CD14-positive monocyte (primary cell): Measurements from ENCODE around the gene NFAM1. TPM values are rescaled to one million over a fixed set of nuclear protein-coding genes. Genes with fewer than 3 reads are reported as not detected.

Experiments used
- DNase-seq, 3 donors: peaks; one replicate each; pipeline ENCODE4 v3.0.0-alpha.2; 2011 to 2022
- H2AFZ ChIP-seq: 2 replicates; pipeline ENCODE4 v1.6.0; 2012; ENCODE audit warnings: mild to moderate bottlenecking, low read depth, low read length, inconsistent platforms; ENCODE audit not compliant: insufficient read depth, poor library complexity, severe bottlenecking
- H3K27ac ChIP-seq, 2 donors: 1 replicate in 1 of 2; 2 replicates in 1 of 2; pipeline ENCODE4 v1.5.1; 2012 to 2013; ENCODE audit warnings: low read length in 2 of 2, control low read depth in 1 of 2, inconsistent platforms in 1 of 2, low read depth in 1 of 2, mild to moderate bottlenecking in 1 of 2
- H3K27me3 ChIP-seq, 2 donors: one replicate each; pipeline versions ENCODE4 v1.6.0 to v1.6.1; 2011 to 2013; ENCODE audit warnings: low read length in 2 of 2; ENCODE audit not compliant: control insufficient read depth in 2 of 2, insufficient read depth in 2 of 2
- H3K36me3 ChIP-seq, 2 donors: replicated peaks in 1 of 2; 1 replicate in 1 of 2; 2 replicates in 1 of 2; pipeline versions ENCODE4 v1.5.1 to v1.6.1; 2012 to 2013; ENCODE audit warnings: low read length in 2 of 2, control low read depth in 1 of 2, inconsistent platforms in 1 of 2, mild to moderate bottlenecking in 1 of 2; ENCODE audit not compliant: insufficient read depth in 2 of 2, control insufficient read depth in 1 of 2
- H3K4me1 ChIP-seq, 2 donors: 1 replicate in 1 of 2; 2 replicates in 1 of 2; pipeline versions ENCODE4 v1.5.1 to v1.6.1; 2012 to 2013; ENCODE audit warnings: low read length in 2 of 2, control low read depth in 1 of 2, inconsistent platforms in 1 of 2, mild to moderate bottlenecking in 1 of 2, moderate library complexity in 1 of 2; ENCODE audit not compliant: insufficient read depth in 2 of 2, control insufficient read depth in 1 of 2
- H3K4me2 ChIP-seq: replicated peaks from 2 replicates; pipeline ENCODE3; 2012; ENCODE audit warnings: low read length, moderate library complexity, mild to moderate bottlenecking; ENCODE audit not compliant: poor library complexity, severe bottlenecking; ENCODE audit errors: extremely low read depth
- H3K4me3 ChIP-seq, 3 experiments: fragments of 200-600 bp in 1 of 3; sonication (generic) in 1 of 3; replicated peaks in 1 of 3; 1 replicate in 2 of 3; 2 replicates in 1 of 3; pipeline ENCODE4 v1.5.1; 2011 to 2013; ENCODE audit warnings: low read length in 3 of 3, mild to moderate bottlenecking in 3 of 3, control low read depth in 2 of 3, low read depth in 2 of 3, inconsistent platforms in 1 of 3, moderate library complexity in 1 of 3
- H3K79me2 ChIP-seq: 2 replicates; pipeline ENCODE4 v1.6.0; 2012; ENCODE audit warnings: mild to moderate bottlenecking, control low read depth, inconsistent platforms, low read length, moderate library complexity; ENCODE audit not compliant: insufficient read depth
- H3K9ac ChIP-seq: 2 replicates; pipeline ENCODE4 v1.6.0; 2017; ENCODE audit warnings: low read length, mild to moderate bottlenecking; ENCODE audit not compliant: insufficient read depth, poor library complexity, severe bottlenecking
- H3K9me3 ChIP-seq, 2 donors: replicated peaks in 1 of 2; 1 replicate in 1 of 2; 2 replicates in 1 of 2; pipeline versions ENCODE4 v1.5.1 to v1.6.1; 2012 to 2013; ENCODE audit warnings: low read length in 2 of 2, control low read depth in 1 of 2; ENCODE audit not compliant: control insufficient read depth in 1 of 2, insufficient read depth in 1 of 2
- H4K20me1 ChIP-seq: 2 replicates; pipeline ENCODE4 v1.6.0; 2012; ENCODE audit warnings: mild to moderate bottlenecking, low read length, control low read depth, moderate library complexity; ENCODE audit not compliant: insufficient read depth
- H3K27ac Mint-ChIP-seq, 7 donors: one replicate each; pipeline ENCODE4 v1.8.0; 2020; ENCODE audit warnings: mild to moderate bottlenecking in 7 of 7, mixed read lengths in 7 of 7, moderate library complexity in 6 of 7, inconsistent platforms in 2 of 7
- H3K27me3 Mint-ChIP-seq, 3 donors: one replicate each; pipeline ENCODE4 v1.8.0; 2021 to 2022; ENCODE audit warnings: low read depth in 3 of 3, mild to moderate bottlenecking in 3 of 3, mixed read lengths in 3 of 3, moderate library complexity in 3 of 3, inconsistent platforms in 1 of 3
- H3K36me3 Mint-ChIP-seq, 2 donors: one replicate each; pipeline ENCODE4 v1.8.0; 2020; ENCODE audit warnings: mixed read lengths in 2 of 2, inconsistent platforms in 1 of 2, mild to moderate bottlenecking in 1 of 2
- H3K4me1 Mint-ChIP-seq: one replicate; pipeline ENCODE4 v1.8.0; 2020; ENCODE audit warnings: mild to moderate bottlenecking, mixed read lengths
- H3K4me3 Mint-ChIP-seq, 2 donors: one replicate each; pipeline ENCODE4 v1.8.0; 2020; ENCODE audit warnings: mild to moderate bottlenecking in 2 of 2, mixed read lengths in 2 of 2, moderate library complexity in 1 of 2
- H3K9me3 Mint-ChIP-seq, 7 donors: one replicate each; pipeline ENCODE4 v1.8.0; 2020 to 2022; ENCODE audit warnings: mixed read lengths in 7 of 7, mild to moderate bottlenecking in 6 of 7, moderate library complexity in 6 of 7, inconsistent platforms in 2 of 7
- CTCF ChIP-seq: fragments of 200-600 bp; IDR thresholded peaks from one replicate; pipeline ENCODE4 v1.8.0; 2022; ENCODE audit warnings: antibody characterized with exemption, mild to moderate bottlenecking
- WGBS: methylation state at CpG from one replicate; pipeline ENCODE4 v1.1.5; 2013; ENCODE audit warnings: missing lambda C conversion rate; ENCODE audit not compliant: insufficient coverage; 5-methylcytosine and 5-hydroxymethylcytosine counted together
- intact Hi-C, 2 donors: fragments of 100-400 bp; cut with micrococcal nuclease; formaldehyde crosslinking; loops; one replicate each; pipeline versions ENCODE4 v1.15.0 to v1.15.1; 2023
- polyA plus RNA-seq, 3 donors: library from polyadenylated mRNA; depleted of rRNA in 1 of 3; unstranded in 2 of 3; stranded (reverse) in 1 of 3; fragments of 300-500 nt in 2 of 3; fragments of >200 nt in 1 of 3; fragmentation: Illumina TruSeq in 2 of 3; gene quantifications; 1 replicate in 2 of 3; 2 replicates in 1 of 3; pipeline ENCODE4 v1.2.3, GENCODE V29; 2012 to 2021

Gene NFAM1
- polyA plus RNA-seq, 3 donors = 36.0 to 71.0 (median 69.7) TPM

- H3K9me3 ChIP-seq = peaks cover 0 to 5% of the 10 kb centered on the region in 2 donors
- H3K4me1 ChIP-seq = no peaks in the 10 kb centered on the region
- no peak for TF ChIP-seq CTCF
- Mint-ChIP-seq H3K27me3 (peaks cover 41 to 50% (median 45%) of the 10 kb centered on the region in 3 donors), H3K9me3 (peaks cover 0 to 11% (median 3%) of the 10 kb centered on the region in 7 donors), H3K4me3 (peak overlapping the region in 1 of 2 donors; percentile 24), H3K27ac (no peak overlapping the region), H3K36me3 (no peaks in the 10 kb centered on the region), H3K4me1 (peaks cover 4% of the 10 kb centered on the region)
- DNase-seq = no peak
- no peaks in the 10 kb centered on the region for H3K36me3 ChIP-seq
- H3K79me2 ChIP-seq = no peaks in the 10 kb centered on the region
- H3K27me3 ChIP-seq = peaks cover 21 to 49% of the 10 kb centered on the region in 2 donors
- H3K4me2 ChIP-seq = no peak overlapping the region
- intact Hi-C loops = no loop called here
- no peaks in the 10 kb centered on the region for H4K20me1 ChIP-seq
- no peak overlapping the region for H3K4me3 ChIP-seq
- H3K9ac ChIP-seq = no peak overlapping the region
- WGBS = 92% methylated on average over 4 of the region's 4 CpGs
- no peak overlapping the region for H2AFZ ChIP-seq
- H3K27ac ChIP-seq = no peak overlapping the region
These were observed 86.7 kb downstream of the NFAM1 start for GRCh38 chr22:42345458-42345857.

- peaks cover 4% of the 10 kb centered on the region for H3K4me1 Mint-ChIP-seq
- no peak overlapping the region for H3K9ac ChIP-seq
- H3K9me3 ChIP-seq = peaks cover 0 to 5% of the 10 kb centered on the region in 2 donors
- H3K4me1 ChIP-seq = no peaks in the 10 kb centered on the region
- no peaks in the 10 kb centered on the region for H3K36me3 ChIP-seq
- 71% methylated on average over 30 of the region's 31 CpGs for WGBS
- H3K9me3 Mint-ChIP-seq = peaks cover 0 to 11% (median 0%) of the 10 kb centered on the region in 7 donors
- H3K27me3 ChIP-seq = peaks cover 21 to 58% of the 10 kb centered on the region in 2 donors
- no peaks in the 10 kb centered on the region for H3K36me3 Mint-ChIP-seq
- no peaks in the 10 kb centered on the region for H3K79me2 ChIP-seq
- intact Hi-C loops = no loop called here
- no peak for TF ChIP-seq CTCF
- no peak overlapping the region for H3K27ac Mint-ChIP-seq
- H3K4me2 ChIP-seq = no peak overlapping the region
- peaks cover 47 to 56% (median 48%) of the 10 kb centered on the region in 3 donors for H3K27me3 Mint-ChIP-seq
- H3K27ac ChIP-seq = no peak overlapping the region
- H4K20me1 ChIP-seq = no peaks in the 10 kb centered on the region
- H2AFZ ChIP-seq = no peak overlapping the region
- DNase-seq = no peak
- H3K4me3 ChIP-seq = no peak overlapping the region
- H3K4me3 Mint-ChIP-seq = peak overlapping the region in 1 of 2 donors; percentile 42
These were observed 87.8 kb downstream of the NFAM1 start for GRCh38 chr22:42344361-42344905.
